ENCODE measurements around the gene TTC9.

Gene TTC9

DNA sequence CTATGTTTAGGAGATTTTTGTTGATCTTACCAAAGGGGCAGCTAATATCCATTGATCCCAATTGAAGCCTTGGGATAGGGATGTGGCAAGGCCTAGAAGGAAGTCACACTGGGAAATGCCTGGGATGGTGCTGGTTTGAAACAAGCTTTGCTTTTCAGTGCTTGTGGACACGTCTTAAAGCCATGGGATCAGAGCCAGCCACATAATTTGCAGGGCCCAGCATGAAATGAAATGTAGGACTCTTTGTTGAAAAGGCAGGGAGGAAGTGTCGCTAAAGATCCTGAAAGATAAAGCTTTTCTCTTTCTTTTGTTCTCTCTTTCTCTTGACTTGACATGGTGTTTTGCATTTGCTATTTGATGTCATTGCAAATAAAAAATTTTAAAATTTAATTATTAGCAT lies 5.0 kb downstream of the TTC9 start:
- DNase-seq, result no peak

DNA sequence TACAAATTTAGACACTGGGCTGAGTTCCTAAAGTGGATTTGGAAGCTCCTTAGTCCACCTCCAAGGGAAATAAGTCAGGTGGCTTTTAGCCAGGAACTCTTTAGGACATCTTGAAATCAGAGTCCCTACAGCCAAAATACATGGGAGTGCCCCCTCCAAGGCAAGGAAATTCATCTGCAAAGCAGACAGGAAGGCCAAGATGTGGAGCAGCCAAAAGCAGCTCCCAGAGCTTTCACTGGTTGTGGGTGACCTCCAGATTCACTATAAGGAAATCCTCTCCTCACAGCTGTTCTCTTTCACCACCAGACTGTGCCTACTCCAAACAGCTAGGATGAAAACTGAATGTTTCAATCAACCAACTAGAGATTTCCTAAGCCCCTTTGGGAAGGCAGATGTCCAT lies 6.6 kb downstream of the TTC9 start:
- no peak for DNase-seq

DNA sequence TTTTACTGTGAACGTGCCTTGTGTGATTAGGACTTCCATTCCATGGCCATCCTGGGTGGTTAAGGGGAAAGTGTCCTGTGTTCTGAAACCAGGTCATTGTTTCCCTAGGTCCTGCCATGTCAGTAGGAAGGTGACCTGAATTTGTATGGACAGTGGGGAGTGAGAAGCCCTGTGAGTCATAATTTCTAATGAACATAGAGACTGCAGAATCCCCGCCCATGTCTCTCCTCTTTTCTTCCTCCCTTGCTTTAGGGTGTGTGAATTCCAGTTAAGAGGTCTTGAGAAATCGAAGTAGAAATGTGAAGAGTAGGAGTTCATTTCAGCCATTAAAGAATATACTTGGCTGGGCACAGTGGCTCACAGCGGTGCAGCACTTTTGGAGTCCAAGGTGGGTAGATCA lies 8.1 kb downstream of the TTC9 start:
- no peak for DNase-seq

DNA sequence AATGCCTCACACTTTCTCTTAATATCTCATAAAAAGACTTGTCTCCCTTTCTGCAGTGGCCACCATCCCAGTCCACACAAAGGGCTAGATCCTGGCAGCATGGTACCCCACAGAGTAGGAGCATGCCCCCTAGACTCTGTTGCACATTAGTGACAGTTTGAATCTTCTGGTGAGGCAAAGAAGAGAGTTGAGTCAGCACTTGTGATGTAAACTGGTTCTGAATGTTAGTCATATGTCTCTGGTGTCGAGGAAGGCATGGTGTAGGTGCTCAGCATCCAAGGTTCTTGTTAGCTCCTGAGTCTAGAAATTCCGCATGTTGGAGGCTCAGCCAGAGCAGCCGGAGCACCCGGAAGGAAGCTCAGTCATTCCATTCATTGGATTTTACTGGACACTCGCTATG lies 9.8 kb downstream of the TTC9 start:
- DNase-seq, result peak; percentile 71

DNA sequence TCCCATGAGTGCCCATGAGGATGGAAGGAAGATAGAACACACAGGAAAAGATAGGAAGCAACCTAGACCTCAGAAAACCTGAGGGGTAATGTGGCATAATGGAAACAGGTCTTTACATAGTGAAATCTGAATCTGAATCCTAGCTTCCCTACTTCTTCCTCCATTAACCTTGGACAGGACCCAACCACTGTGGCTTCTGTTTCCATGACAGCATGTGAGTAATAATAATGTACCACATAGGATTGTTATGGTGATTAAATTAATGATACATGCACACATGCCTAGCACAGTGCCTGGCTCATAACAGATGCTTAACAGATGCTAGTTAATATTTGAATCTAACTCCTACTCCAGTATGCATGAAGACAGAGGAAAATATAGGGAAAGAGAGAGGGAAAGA lies 11.2 kb downstream of the TTC9 start:
- no peak for DNase-seq

DNA sequence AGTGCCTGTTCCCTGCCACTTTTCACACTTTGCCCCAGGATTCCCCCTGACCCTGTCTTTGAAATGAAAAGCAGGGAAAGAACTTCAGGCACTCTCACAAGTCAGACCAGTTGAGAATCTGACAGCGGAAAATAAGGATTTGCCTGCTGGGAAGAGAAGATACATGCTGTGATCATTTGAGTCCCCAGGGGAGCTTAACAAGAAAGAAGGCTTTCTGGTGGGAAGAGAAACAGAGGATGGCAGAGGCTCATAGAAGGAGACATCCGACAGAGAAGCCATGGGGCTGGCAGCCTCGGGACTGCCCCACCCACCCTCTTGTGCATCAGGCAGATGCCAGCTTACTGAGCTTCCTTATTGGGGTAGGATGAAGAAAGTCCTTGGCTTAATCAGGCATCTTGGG lies 11.9 kb downstream of the TTC9 start:
- no peak for DNase-seq

DNA sequence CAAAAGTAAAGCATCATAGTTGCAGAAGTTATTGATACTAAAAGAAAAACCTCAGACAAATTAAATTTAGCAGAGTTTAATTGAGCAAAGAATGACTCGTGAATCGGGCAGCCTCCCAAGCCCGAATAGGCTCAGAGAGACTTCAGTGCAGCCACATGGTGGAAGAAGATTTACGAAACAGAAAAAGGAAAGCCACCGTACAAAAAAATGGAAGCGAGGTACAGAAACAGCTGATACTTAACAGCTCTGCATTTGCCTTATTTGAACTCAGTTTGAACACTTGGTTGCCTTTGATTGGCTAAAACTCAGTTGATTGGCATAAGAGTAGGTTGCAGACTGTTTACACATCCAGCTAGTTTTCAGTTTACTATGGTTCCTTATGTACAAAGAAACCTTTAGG lies 12.9 kb downstream of the TTC9 start:
- peak; percentile 59 for DNase-seq

DNA sequence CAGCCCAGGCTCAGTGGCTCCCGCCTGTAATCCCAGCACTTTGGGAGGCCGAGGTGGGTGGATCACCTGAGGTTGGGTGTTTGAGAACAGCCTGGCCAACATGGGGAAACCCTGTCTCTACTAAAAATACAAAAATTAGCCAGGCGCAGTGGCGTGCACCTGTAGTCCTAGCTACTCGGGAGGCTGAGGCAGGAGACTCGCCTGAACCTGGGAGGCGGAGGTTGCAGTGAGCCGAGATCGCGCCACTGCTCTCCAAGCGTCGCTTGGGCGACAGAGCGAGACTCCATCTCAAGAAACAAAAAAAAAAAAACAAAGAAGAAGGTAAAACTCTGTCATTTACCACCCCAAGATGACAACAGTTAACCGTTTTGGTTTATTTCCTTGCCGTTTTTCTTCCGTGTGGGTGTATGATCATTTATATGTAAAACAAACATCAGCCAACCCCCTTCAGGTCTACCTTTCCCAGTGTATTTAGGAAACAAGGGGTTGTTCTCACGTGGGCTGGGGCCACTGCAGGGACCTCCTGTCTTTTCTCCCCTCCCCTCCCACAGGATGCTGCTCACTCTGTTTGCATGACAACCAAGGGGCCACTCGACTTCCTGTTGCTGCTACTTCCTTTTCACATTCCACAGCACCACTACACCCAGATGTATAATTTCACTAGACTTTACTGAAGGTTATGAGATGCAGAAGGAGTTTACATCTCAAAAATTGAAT lies 13.6 kb downstream of the TTC9 start:
- peak; percentile 87 for DNase-seq

DNA sequence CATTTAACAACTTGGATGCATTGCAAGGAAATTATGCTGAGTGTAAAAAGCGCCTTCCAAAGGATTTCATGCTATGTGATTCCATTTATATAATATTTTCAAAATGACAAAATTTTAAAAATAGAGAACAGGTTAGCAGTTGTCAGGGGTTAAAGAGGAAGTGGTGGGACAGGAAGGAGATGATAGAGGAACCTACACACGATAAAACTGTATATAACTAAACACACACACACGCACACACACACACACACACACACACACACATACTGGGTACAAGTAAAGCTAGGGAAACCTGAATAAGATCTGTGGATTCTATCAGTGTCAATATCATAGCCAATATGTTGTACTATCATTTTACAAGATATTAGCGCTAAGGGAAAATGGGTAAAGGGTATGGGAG lies 17.2 kb downstream of the TTC9 start:
- no peak for DNase-seq

DNA sequence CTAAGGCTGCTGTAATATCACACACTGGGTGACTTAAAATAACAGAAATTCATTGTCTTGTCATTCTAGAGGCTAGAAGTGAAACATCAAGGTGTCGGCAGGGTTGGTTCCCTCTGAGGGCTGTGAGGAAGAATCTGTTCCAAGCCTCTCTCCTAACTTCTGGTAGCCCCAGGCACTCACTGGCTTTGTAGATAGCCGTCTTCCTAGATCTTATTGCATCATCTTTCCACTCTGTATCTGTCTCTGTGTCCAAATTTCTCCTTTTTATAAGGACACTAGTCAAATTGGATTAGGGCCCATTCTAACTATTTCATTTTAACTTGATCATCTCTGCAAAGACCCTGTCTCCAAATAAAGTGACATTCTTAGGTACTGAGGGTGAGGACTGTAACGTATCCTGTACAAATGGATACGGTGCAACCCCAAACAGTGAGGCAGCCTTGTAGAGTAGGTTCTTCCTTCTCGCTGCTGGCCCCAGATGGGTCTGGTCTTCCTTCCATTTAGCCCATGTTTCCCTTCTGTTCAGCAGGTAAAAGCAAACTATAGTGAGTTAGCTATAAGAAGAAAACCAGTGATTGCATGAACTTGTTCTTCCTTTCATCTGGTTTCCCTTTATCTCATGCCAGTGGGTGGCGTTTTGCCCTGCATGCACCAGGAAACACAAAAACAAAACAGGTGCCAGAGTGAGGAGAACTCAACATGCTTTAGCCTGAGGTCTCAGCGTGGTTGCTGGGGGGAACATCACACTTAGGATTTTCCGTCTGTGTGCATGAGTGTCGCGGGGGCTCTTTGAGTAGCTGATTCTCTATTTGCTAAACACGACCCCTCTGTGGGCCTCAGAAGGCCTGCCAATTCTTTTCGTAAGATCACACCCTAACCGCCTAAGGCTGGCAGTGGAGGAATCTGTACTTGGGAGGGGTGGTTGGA lies 19.5 kb downstream of the TTC9 start:
- DNase-seq, result peak; percentile 55

DNA sequence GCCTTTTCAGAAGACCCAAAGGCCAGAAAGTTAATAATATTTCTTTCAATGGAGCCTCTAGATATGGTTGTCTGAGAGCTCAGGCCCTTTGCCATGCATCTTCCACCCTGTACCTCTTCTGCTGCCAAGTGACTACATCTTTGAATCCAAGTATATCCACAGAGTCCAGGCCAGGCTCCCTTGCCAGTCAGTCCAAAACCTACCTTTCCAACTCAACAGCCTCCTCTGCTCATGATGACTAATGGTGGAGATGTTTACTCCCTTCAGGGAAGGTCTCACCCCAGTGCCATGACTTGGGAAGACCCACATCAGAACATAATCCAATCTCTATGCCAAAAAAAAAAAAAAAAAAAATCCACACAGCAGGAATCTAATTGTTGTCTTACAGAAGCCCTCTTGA lies 20.4 kb downstream of the TTC9 start:
- DNase-seq, result no peak

DNA sequence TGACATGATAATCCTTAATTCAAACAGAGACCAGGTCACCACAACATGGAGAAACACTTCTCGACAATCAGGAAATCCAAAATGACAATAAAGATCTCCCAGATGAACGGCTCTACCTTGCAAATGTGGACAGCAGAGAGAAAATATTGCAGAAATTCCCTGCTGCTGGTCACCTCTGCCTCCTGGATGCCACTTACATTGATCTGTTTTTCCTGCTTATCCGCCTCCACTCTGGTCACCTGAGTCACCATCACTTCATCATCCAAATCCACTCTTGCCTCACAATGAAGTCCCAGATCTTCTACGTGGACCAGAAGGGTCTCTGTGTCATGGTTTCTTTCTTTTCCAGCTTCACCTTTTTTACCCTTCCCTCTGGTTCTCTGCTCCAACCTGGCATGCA lies 21.1 kb downstream of the TTC9 start:
- no peak for DNase-seq

DNA sequence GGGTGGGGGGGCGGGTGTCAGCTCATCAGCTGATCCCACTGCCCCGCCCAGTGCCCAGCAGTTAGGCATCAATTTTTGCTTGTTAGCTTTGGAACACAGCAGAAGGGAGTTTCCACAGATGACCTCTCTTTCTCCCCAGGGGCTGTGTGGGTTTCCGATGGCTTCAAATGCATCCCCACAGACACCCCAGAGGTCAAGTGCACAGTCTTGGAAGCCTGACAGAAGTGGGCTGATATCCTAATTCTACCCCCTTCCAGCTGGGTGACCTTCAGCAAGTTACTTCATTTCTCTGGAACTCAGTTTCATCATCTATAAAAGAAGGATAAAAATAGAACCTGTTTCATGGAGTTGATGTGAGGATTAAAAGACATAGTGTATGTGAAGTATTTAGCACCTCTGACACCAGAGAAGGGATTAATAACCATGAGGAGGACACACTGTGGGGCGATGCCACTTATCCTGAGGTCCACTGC lies 22.0 kb downstream of the TTC9 start:
- DNase-seq, result no peak

DNA sequence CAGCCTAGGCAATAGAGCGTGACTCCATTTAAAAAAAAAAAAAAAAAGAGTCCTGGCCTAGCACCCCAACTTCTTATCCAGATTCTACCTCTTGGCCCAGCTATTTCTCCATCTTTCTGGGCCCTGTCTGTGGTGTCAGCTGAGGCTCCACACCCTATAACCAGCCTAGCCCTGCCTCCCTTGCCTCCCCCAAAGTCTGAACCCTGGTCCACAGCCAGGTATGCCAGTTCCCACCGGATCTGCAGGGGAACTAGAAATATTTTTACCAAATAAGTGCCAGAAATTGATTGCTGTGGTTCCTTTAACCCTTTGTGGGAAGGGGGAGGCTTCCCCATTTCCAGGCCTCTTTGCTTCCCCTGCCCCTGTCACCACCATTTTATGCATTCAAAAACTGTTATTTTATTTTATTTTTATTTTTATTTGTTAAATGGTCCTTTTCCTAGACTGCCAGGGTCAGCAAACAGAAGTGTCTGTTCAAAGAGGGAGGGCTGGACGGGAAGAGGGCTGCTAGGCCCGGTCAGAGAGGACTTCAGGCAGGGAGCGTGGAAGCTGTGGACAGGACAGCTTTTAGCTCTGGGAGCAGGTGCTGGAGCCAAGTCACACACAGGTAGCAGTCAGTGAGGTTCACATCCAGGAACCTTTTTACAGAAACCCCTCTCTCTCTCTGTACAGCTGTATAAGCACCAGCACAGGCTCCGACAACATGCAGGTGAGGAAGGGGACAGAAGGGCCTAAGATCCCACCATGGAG lies 23.2 kb downstream of the TTC9 start:
- DNase-seq, result no peak

DNA sequence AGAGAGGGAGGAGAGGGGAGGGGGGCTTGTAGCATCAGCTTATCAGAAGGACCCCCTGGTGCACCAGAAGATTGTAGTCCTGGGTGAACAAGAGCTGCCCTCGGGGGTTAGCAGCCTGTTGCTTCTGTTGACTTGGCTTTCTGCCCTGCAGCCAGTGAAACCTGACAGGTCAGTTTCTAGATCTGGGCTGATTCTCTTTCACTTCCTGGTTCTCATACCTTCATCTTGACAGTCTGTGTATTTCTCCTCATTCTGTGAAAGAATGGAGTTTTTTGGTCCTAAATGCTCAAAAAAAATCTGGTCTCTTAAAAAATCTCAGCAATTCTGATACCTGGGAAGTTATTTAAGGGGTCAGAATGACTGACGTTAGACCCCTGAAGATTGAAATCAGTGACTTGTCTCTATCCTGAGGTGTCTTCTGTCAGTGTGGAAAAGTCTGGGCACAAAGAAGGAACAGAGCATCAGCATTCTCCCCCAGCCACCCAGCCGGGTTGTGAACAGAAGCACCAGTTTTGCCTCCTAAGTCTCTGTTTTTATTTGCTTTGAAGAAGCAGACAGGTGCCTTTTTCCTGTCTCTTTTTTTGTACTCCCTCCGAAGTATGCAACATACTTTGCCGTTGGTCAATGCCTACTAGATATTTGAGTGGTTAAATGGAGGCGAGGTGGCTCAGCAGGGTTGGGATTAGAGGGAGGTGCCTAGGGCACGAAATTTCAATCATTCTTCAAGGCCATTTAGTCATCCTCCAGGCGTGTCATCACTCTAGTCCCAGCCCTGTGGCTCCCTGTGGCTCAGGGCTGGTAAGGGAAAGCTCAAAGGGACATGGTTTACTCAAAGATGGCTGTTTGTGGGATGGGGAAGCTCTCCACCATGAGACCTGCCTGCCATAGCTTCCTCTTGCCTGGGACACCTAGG lies 24.0 kb downstream of the TTC9 start:
- no peak for DNase-seq

DNA sequence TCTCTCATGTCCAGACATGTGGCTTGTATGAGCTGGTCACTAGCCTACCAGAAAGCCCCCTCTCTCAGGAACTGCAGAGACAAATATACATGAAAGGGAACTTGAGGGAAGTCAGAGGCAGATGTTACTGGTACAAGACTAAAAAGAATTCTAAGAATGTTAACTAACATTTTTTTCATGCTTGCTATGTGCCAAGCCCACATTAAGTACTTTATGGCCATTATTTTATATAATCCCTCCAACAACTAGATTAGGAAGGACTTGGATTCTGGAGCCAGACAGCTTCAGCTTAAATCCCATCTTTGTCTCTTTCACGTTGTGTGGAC lies 24.6 kb downstream of the TTC9 start:
- no peak for DNase-seq

DNA sequence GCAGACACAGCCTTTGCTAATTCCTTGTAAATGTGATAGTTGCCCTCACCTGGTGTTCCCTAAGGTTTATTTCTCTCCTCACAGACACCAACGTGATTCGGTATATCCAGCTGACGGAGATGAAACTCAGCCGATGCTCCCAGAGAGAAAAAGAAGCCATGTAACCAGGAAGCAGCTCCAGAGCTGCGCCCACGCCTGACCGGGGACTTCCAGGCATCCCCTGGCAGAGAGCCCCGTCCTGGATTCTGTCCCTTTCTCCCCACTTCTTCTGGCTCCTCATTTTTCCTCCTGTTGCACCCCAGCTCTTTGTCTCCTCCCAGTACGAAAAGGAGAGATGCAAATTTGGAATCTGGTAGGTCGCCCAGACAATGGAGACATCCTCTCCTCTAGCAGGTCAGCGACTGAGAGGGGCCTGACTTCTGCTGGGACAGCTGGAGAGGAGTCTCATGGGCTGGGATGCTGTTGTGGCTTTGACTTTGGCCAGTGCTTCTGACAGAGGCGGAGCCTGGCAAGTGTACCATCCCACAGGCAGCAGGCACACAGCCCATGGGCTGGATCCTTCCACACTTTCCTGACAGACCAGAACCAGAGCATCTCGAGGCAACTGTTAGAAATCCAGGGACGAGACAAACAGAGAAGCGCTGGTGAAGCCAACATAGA lies 29.4 kb downstream of the TTC9 start:
- no peak for DNase-seq

DNA sequence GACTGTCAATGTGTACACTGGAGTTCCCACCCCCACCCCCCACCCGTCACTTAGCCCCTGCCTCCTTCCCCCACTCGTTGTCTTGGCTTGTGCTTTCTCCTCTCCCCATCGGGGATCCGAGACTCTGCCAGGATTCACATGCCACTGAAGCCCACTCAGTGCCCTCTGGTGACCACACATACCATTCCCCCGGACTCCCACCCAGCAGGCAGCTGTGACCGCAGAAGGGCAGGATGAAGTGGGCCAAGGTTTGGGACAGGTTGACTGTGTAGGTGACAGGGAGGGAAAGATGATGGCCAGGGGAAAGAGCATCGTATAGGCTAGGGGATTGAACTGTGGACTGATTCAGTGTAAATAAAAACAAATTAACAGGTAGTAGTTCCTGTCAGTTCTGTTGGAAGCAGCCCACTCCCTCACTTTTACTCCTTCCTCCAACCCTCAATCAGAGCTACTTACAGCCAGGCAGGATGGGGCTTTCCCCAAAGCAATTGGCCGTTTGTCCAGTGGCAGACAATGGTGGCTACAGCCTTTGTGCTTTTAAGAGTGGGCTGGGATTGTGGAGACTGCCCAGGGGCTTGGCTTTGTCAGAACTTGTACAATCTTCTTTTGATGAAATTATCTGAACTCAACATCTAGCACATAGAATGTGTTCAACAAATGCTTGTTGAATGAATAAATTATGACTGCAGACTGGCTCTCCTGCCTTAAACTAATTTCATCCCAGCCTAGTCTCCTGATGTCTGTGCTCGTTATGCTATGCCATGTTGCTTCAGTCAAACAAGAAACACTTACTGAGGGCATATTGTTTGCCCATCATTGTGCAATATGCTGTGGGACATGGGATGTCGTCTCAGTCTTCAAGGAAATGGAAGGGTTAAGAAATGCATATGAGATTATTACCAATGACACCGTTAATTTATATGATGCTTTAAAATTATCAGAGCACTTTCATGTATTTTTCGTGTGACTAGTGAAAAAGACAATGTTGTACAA lies 30.2 kb downstream of the TTC9 start:
- DNase-seq, result no peak

DNA sequence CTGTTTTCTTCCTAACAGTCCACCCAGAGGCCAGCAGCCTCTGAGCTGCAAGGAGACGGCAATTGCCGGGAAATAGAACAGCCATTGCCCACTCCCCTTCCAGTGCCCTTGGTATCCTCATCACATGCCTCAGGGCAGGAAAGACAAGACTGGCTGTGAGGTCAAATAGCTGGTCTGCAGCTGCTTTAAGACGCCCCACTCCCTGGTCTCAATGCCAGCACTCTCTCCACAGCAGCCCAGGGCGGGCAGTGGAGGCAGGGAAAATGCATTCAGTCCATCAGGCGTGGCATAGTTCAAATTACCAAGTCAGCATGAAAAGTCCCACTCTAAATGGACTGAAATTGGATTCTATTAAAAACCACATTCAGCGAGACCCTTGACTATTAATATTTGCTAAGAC lies 35.6 kb downstream of the TTC9 start:
- no peak for DNase-seq

DNA sequence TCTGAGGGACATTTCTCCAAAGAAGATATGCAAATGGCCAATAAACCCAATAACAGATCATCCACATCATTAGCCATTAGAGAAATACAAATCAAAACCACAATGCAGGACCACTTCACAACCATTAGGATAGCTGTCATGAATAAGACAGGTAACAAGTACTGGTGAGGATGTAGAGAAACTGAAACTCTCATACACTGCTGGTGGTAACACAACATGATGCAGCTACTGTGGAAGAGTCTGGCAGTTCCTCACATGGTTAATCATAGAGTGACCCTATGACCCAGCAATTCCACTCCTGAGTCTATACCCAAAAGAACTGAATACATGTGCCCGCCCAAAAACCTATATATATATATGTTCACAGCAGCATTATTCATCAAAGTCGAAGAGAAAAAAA lies 39.0 kb downstream of the TTC9 start:
- DNase-seq, result no peak

DNA sequence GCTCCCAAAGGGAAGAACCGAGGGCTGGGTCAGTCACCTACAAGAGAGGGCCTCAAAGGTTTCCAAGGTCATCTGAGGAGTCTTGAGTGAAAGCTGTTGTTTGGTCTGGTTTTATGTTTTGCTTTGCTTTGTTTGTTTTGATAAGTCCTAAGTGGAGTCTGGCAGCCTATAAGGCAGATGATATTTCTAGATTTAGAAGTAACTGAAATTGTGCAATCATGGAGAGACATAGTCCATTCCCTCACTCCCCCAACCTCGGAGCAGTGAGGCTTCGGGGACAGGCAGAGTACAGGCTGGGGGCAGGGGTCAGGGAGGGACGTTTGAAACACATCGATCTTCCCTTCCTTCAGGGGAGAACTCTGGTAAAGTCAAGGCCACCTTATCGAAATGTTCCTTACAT lies 42.3 kb downstream of the TTC9 start:
- DNase-seq, result no peak
